HCT116 (cell line): ENCODE measurements around the gene KCNQ4. TPM values are rescaled to one million over a fixed set of nuclear protein-coding genes. Genes with fewer than 3 reads are reported as not detected.

Experiments used
- ATAC-seq: fragments of 200-7000 bp; cut with Tn5 transposase; 2 replicates; pipeline ENCODE4 v1.9.1; 2020; ENCODE audit warnings: mild to moderate bottlenecking, moderate library complexity
- BruUV-seq: library from RNA; stranded (reverse); fragments of 400-500 nt; replicated peaks from 2 replicates; lab custom pipeline; 2021; lab: Mats Ljungman, UMichigan
- CTCF ChIA-PET: fragments of 300-600 bp; sonication (Branson Sonifier 250); formaldehyde crosslinking; loops from one replicate; lab custom pipeline; 2021; ENCODE audit warnings: antibody characterized with exemption; lab: Charles Lee
- POLR2A ChIA-PET: fragments of 300-600, 350-600 bp; sonication (Branson Sonifier 250); formaldehyde crosslinking; loops from one replicate; lab custom pipeline; 2021; ENCODE audit warnings: antibody characterized with exemption; lab: Charles Lee
- RAD21 ChIA-PET, 2 experiments: fragments of 300-600 bp; sonication (Branson Sonifier 250); formaldehyde crosslinking; loops; one replicate each; lab custom pipeline; 2023; ENCODE audit warnings: low total read pairs in 2 of 2; ENCODE audit not compliant: uncharacterized antibody in 2 of 2, unreplicated experiment in 2 of 2, low non-redundant PET in 1 of 2; lab: Charles Lee
- DNase-seq: peaks from one replicate; pipeline ENCODE4 v3.0.0-alpha.2; 2010; ENCODE audit warnings: low read depth, low spot score
- H2AFZ ChIP-seq: fragments of 200-600 bp; shearing (Covaris generic), sonication (generic); 2 replicates; pipeline ENCODE4 v1.6.1; 2017; ENCODE audit warnings: low read depth, mixed run types, mixed read lengths, antibody characterized with exemption, low read length; ENCODE audit not compliant: poor library complexity, severe bottlenecking
- H3K27ac ChIP-seq: 2 replicates; pipeline ENCODE4 v1.5.1; 2012; ENCODE audit warnings: low read depth, low read length
- H3K27me3 ChIP-seq: fragments of 200-600 bp; sonication (generic); 2 replicates; pipeline ENCODE4 v1.6.1; 2016; ENCODE audit warnings: mixed run types, low read length, mixed read lengths; ENCODE audit not compliant: insufficient read depth
- H3K36me3 ChIP-seq, 2 experiments: fragments of 200-500 bp in 1 of 2; fragments of 200-600 bp in 1 of 2; sonication (Bioruptor generic) in 1 of 2; sonication (generic) in 1 of 2; 2 replicates each; pipeline versions ENCODE4 v1.5.1 to v1.6.1; 2014 to 2016; ENCODE audit warnings: low read length in 2 of 2, inconsistent platforms in 1 of 2, mixed read lengths in 1 of 2, mixed run types in 1 of 2; ENCODE audit not compliant: insufficient read depth in 2 of 2, control insufficient read depth in 1 of 2
- H3K4me1 ChIP-seq, 2 experiments: fragments of 200-600 bp in 1 of 2; sonication (generic) in 1 of 2; 2 replicates each; pipeline versions ENCODE4 v1.5.1 to v1.6.1; 2012 to 2017; ENCODE audit warnings: low read length in 2 of 2, inconsistent platforms in 1 of 2, mild to moderate bottlenecking in 1 of 2, mixed read lengths in 1 of 2, mixed run types in 1 of 2, moderate library complexity in 1 of 2; ENCODE audit not compliant: insufficient read depth in 2 of 2, control insufficient read depth in 1 of 2
- H3K4me2 ChIP-seq: fragments of 200-600 bp; sonication (generic); 2 replicates; pipeline ENCODE4 v1.6.1; 2017; ENCODE audit warnings: mixed run types, low read length, mixed read lengths
- H3K4me3 ChIP-seq, 2 experiments: fragments of 200-600 bp in 1 of 2; sonication (generic) in 1 of 2; replicated peaks in 1 of 2; 2 replicates each; pipeline ENCODE4 v1.5.1; 2011 to 2016; ENCODE audit warnings: low read length in 2 of 2, control low read depth in 1 of 2, low read depth in 1 of 2, mild to moderate bottlenecking in 1 of 2, mixed read lengths in 1 of 2, mixed run types in 1 of 2
- H3K79me2 ChIP-seq: fragments of 200-600 bp; sonication (generic); 2 replicates; pipeline ENCODE4 v1.6.1; 2017; ENCODE audit warnings: mild to moderate bottlenecking, mixed run types, low read length, moderate library complexity, mixed read lengths; ENCODE audit not compliant: insufficient read depth
- H3K9ac ChIP-seq: fragments of 200-600 bp; sonication (generic); 2 replicates; pipeline ENCODE4 v1.6.1; 2016; ENCODE audit warnings: low read length, mixed read lengths
- H3K9me2 ChIP-seq: fragments of 200-600 bp; sonication (generic), shearing (Covaris generic); 2 replicates; pipeline ENCODE4 v1.6.1; 2017; ENCODE audit warnings: mixed run types, mild to moderate bottlenecking, moderate library complexity; ENCODE audit not compliant: insufficient read depth
- H3K9me3 ChIP-seq, 2 experiments: fragments of 200-500 bp in 1 of 2; fragments of 200-600 bp in 1 of 2; sonication (Bioruptor generic) in 1 of 2; sonication (generic) in 1 of 2; 2 replicates each; pipeline ENCODE4 v1.6.1; 2014 to 2017; ENCODE audit warnings: low read length in 2 of 2, mixed read lengths in 2 of 2, inconsistent platforms in 1 of 2, low read depth in 1 of 2, mild to moderate bottlenecking in 1 of 2, mixed run types in 1 of 2, moderate library complexity in 1 of 2; ENCODE audit not compliant: control insufficient read depth in 1 of 2, insufficient read depth in 1 of 2
- H4K20me1 ChIP-seq: fragments of 200-600 bp; sonication (generic), shearing (Covaris generic); 2 replicates; pipeline ENCODE4 v1.6.1; 2017; ENCODE audit warnings: mixed run types, mild to moderate bottlenecking, moderate library complexity; ENCODE audit not compliant: insufficient read depth
- CBX3 ChIP-seq: IDR thresholded peaks from 2 replicates; pipeline ENCODE4 v1.6.1; 2012; ENCODE audit warnings: low read depth
- CEBPB ChIP-seq: IDR thresholded peaks from 2 replicates; pipeline ENCODE4 v1.6.1; 2012; ENCODE audit warnings: low read depth
- EGR1 ChIP-seq: IDR thresholded peaks from 2 replicates; pipeline ENCODE4 v1.6.1; 2012; ENCODE audit warnings: low read depth
- SIN3A ChIP-seq: IDR thresholded peaks from 2 replicates; pipeline ENCODE4 v1.6.1; 2012; ENCODE audit warnings: low read depth
- ZBTB33 ChIP-seq: IDR thresholded peaks from 2 replicates; pipeline ENCODE4 v1.6.1; 2011; ENCODE audit warnings: mild to moderate bottlenecking, low read length, moderate library complexity; ENCODE audit not compliant: insufficient replicate concordance; ENCODE audit errors: extremely low read depth
- ZNF274 ChIP-seq: fragments of 200-500 bp; sonication (Bioruptor generic); IDR thresholded peaks from 2 replicates; pipeline ENCODE4 v1.6.1; 2014; ENCODE audit warnings: mild to moderate bottlenecking, low read depth, low read length, inconsistent platforms
- intact Hi-C: fragments of 100-400 bp; cut with micrococcal nuclease; formaldehyde crosslinking; loops from 2 replicates; pipeline ENCODE4 v1.10.0; 2022
- total RNA-seq: library from RNA; stranded (reverse); gene quantifications from one replicate; pipeline ENCODE4 v1.2.1, GENCODE V29; 2021; ENCODE audit not compliant: unreplicated experiment
- TF ChIP-seq, protein P1 (sequence below), 3 experiments: fragments of 200-600 bp in 1 of 3; sonication (generic) in 1 of 3; IDR thresholded peaks in 2 of 3; conservative IDR thresholded peaks in 1 of 3; 2 replicates each; pipeline ENCODE4 v1.5.1; 2012 to 2017; ENCODE audit warnings: low read depth in 2 of 3, low read length in 2 of 3, antibody characterized with exemption in 1 of 3, borderline replicate concordance in 1 of 3, control low read depth in 1 of 3, mild to moderate bottlenecking in 1 of 3, mixed read lengths in 1 of 3, mixed run types in 1 of 3, moderate library complexity in 1 of 3; ENCODE audit not compliant: insufficient read depth in 1 of 3

Gene KCNQ4
- total RNA-seq, 1 experiment from 2014 or later = 4.1 TPM

- H4K20me1 ChIP-seq = no peaks in the 10 kb centered on the region
- H3K9me2 ChIP-seq = no peaks in the 10 kb centered on the region
- no peak overlapping the region for H3K4me3 ChIP-seq
- no peaks in the 10 kb centered on the region for H3K4me1 ChIP-seq
- POLR2A ChIA-PET = no interaction called here
- H3K9ac ChIP-seq = no peak overlapping the region
- no TSS peak for BruUV-seq
- intact Hi-C loops = no loop called here
- H3K9me3 ChIP-seq = no peaks in the 10 kb centered on the region
- no peak overlapping the region for H3K27ac ChIP-seq
- no peaks in the 10 kb centered on the region; a peak in 1 of 4 replicates for H3K36me3 ChIP-seq
- H3K79me2 ChIP-seq = no peaks in the 10 kb centered on the region
- no peak overlapping the region for H3K4me2 ChIP-seq
- no peak for TF ChIP-seq SIN3A
- ATAC-seq (no peak), DNase-seq (no peak)
- H2AFZ ChIP-seq = no peak overlapping the region
- RAD21 ChIA-PET = no interaction called here
- H3K27me3 ChIP-seq = no peaks in the 10 kb centered on the region
- CTCF ChIA-PET = no interaction called here
These were observed 51.5 kb downstream of the KCNQ4 start for GRCh38 chr1:40834968-40835545.

DNA sequence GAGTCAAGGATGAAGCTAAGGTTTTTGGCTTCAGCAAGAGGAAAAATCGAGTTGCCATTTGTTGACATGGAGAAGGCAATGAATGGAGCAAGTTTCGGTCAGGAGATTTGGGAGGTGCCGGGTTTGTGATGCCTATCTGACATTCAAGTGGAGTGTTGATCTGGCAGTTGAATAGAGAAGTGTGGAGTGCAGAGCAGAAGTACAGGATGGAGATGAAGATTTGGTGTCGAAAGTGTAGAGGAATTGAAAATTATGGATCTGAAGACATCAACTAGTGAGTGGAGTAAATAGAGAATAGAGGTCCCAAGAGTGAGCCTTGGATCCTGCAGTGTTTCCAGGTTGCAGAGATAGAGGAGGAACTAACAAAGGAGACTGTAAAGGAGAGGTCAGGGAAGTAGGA lies 52.7 kb downstream of the KCNQ4 start:
- CTCF ChIA-PET = no interaction called here
- intact Hi-C loops = no loop called here
- no peak overlapping the region for H3K4me3 ChIP-seq
- H3K9me3 ChIP-seq = no peaks in the 10 kb centered on the region
- POLR2A ChIA-PET = no interaction called here
- no peaks in the 10 kb centered on the region; a peak in 1 of 4 replicates for H3K36me3 ChIP-seq
- no TSS peak for BruUV-seq
- no peaks in the 10 kb centered on the region for H4K20me1 ChIP-seq
- H3K9me2 ChIP-seq = no peaks in the 10 kb centered on the region
- ATAC-seq = no peak
- H3K27ac ChIP-seq = no peak overlapping the region
- H3K27me3 ChIP-seq = no peaks in the 10 kb centered on the region
- RAD21 ChIA-PET = no interaction called here
- no peak for TF ChIP-seq ZBTB33
- TF ChIP-seq CEBPB = no peak
- TF ChIP-seq EGR1 = no peak
- no peak for TF ChIP-seq ZNF274
- TF ChIP-seq SIN3A = no peak
- no peak for TF ChIP-seq CBX3
- TF ChIP-seq, protein P1, sequence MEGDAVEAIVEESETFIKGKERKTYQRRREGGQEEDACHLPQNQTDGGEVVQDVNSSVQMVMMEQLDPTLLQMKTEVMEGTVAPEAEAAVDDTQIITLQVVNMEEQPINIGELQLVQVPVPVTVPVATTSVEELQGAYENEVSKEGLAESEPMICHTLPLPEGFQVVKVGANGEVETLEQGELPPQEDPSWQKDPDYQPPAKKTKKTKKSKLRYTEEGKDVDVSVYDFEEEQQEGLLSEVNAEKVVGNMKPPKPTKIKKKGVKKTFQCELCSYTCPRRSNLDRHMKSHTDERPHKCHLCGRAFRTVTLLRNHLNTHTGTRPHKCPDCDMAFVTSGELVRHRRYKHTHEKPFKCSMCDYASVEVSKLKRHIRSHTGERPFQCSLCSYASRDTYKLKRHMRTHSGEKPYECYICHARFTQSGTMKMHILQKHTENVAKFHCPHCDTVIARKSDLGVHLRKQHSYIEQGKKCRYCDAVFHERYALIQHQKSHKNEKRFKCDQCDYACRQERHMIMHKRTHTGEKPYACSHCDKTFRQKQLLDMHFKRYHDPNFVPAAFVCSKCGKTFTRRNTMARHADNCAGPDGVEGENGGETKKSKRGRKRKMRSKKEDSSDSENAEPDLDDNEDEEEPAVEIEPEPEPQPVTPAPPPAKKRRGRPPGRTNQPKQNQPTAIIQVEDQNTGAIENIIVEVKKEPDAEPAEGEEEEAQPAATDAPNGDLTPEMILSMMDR (IDR thresholded peaks at IDR 0.05 in 2 of 3, conservative IDR thresholded peaks at IDR 0.05 in 1 of 3; ENCODE audit: borderline replicate concordance in 1 of 3, insufficient read depth in 1 of 3, low read depth in 2 of 3, low read length in 2 of 3) = no peak
- no peak overlapping the region for H3K4me2 ChIP-seq
- H2AFZ ChIP-seq = no peak overlapping the region
- DNase-seq = no peak
- no peak overlapping the region for H3K9ac ChIP-seq
- no peaks in the 10 kb centered on the region for H3K4me1 ChIP-seq
- H3K79me2 ChIP-seq = no peaks in the 10 kb centered on the region
